ENCODE measurements around the gene KCNJ11.

KCNJ11 gene

GRCh38 chr11:17381156-17381555 lies 7.3 kb downstream of the KCNJ11 start:
- no peak for TF ChIP-seq CTCF (IDR thresholded peaks at IDR 0.05; ENCODE audit: insufficient read depth, low read depth, low read length, missing control alignments)
- no peak overlapping the region for H3K4me3 ChIP-seq (ENCODE audit: low read depth, low read length)
- DNase-seq (ENCODE audit: low read depth), result no peak

- H3K4me3 ChIP-seq (ENCODE audit: low read depth, low read length), result no peak overlapping the region
- no peak for DNase-seq (ENCODE audit: low read depth)
- TF ChIP-seq CTCF (IDR thresholded peaks at IDR 0.05; ENCODE audit: insufficient read depth, low read depth, low read length, missing control alignments), result no peak
Measured at GRCh38 chr11:17379383-17380180, 8.9 kb downstream of the KCNJ11 start.

- no peak overlapping the region for H3K4me3 ChIP-seq (ENCODE audit: low read depth, low read length)
- no peak for TF ChIP-seq CTCF (IDR thresholded peaks at IDR 0.05; ENCODE audit: insufficient read depth, low read depth, low read length, missing control alignments)
- DNase-seq (ENCODE audit: low read depth), result no peak
Measured at GRCh38 chr11:17378655-17379054, 9.8 kb downstream of the KCNJ11 start.

GRCh38 chr11:17376493-17376892 lies 12.0 kb downstream of the KCNJ11 start:
- TF ChIP-seq CTCF (IDR thresholded peaks at IDR 0.05; ENCODE audit: insufficient read depth, low read depth, low read length, missing control alignments), result no peak
- DNase-seq (ENCODE audit: low read depth), result no peak
- H3K4me3 ChIP-seq (ENCODE audit: low read depth, low read length), result no peak overlapping the region

- no peak overlapping the region for H3K4me3 ChIP-seq (ENCODE audit: low read depth, low read length)
- no peak for DNase-seq (ENCODE audit: low read depth)
- TF ChIP-seq CTCF (IDR thresholded peaks at IDR 0.05; ENCODE audit: insufficient read depth, low read depth, low read length, missing control alignments), result no peak
Measured at GRCh38 chr11:17375547-17375946, 12.9 kb downstream of the KCNJ11 start.

- no peak overlapping the region for H3K4me3 ChIP-seq (ENCODE audit: low read depth, low read length)
- DNase-seq (ENCODE audit: low read depth), result no peak
- no peak for TF ChIP-seq CTCF (IDR thresholded peaks at IDR 0.05; ENCODE audit: insufficient read depth, low read depth, low read length, missing control alignments)
Measured at GRCh38 chr11:17371614-17372013, 16.8 kb downstream of the KCNJ11 start.

Measured in GM12865 (cell line).